ENCODE measurements around the gene MUC5AC. TPM values are rescaled to one million over a fixed set of nuclear protein-coding genes. Genes with fewer than 3 reads are reported as not detected.
"Not testable (repeated sequence)": the region's sequence is repeated elsewhere in the genome, so short reads cannot be mapped to it uniquely, and the experiment has no call there.

Gene MUC5AC
- total RNA-seq, 1 donor: under 0.01 TPM

- not testable (repeated sequence) for DNase-seq (ENCODE audit: low read depth in 2 of 3, low spot score in 2 of 3)
Observed at GRCh38 chr11:1245717-1246116, 88.0 kb downstream of the MUC5AC start.

DNA sequence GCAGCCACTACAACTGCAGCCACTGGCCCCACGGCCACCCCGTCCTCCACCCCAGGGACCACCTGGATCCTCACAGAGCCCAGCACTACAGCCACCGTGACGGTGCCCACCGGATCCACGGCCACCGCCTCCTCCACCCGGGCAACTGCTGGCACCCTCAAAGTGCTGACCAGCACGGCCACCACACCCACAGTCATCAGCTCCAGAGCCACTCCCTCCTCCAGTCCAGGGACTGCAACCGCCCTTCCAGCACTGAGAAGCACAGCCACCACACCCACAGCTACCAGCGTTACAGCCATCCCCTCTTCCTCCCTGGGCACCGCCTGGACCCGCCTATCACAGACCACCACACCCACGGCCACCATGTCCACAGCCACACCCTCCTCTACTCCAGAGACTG, 88.5 kb downstream of the MUC5AC start:
- DNase-seq (ENCODE audit: low read depth in 2 of 3, low spot score in 2 of 3): not testable (repeated sequence)

DNA sequence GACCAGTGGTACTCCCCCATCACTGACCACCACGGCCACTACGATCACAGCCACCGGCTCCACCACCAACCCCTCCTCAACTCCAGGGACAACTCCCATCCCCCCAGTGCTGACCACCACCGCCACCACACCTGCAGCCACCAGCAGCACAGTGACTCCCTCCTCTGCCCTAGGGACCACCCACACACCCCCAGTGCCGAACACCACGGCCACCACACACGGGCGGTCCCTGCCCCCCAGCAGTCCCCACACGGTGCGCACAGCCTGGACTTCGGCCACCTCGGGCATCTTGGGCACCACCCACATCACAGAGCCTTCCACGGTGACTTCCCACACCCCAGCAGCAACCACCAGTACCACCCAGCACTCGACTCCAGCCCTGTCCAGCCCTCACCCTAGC, 89.3 kb downstream of the MUC5AC start:
- DNase-seq (ENCODE audit: low read depth in 2 of 3, low spot score in 2 of 3): not testable (repeated sequence)

DNA sequence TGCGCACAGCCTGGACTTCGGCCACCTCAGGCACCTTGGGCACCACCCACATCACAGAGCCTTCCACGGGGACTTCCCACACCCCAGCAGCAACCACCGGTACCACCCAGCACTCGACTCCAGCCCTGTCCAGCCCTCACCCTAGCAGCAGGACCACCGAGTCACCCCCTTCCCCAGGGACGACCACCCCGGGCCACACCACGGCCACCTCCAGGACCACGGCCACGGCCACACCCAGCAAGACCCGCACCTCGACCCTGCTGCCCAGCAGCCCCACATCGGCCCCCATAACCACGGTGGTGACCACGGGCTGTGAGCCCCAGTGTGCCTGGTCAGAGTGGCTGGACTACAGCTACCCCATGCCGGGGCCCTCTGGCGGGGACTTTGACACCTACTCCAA, 91.2 kb downstream of the MUC5AC start:
- not testable (repeated sequence) for DNase-seq (ENCODE audit: low read depth in 2 of 3, low spot score in 2 of 3)

GRCh38 chr11:1250411-1250810, 92.7 kb downstream of the MUC5AC start:
- not testable (repeated sequence) for DNase-seq (ENCODE audit: low read depth in 2 of 3, low spot score in 2 of 3)

Other genes starting within 250 kb of the MUC5AC start
- 36.1 TPM for gene CHID1, start 247.1 kb upstream of the MUC5AC start, total RNA-seq
- gene AP2A2, start 232.1 kb upstream of the MUC5AC start, total RNA-seq: 68.7 TPM
- under 0.01 TPM for gene MUC6, start 121.2 kb upstream of the MUC5AC start, total RNA-seq
- gene MUC2, start 83.1 kb upstream of the MUC5AC start, total RNA-seq: not detected
- gene MUC5B, start 65.1 kb downstream of the MUC5AC start, total RNA-seq: under 0.01 TPM
- gene TOLLIP, start 151.7 kb downstream of the MUC5AC start, total RNA-seq: 49.3 TPM
- gene BRSK2, start 232.0 kb downstream of the MUC5AC start, total RNA-seq: 4.0 TPM

Data from hematopoietic multipotent progenitor cell (in vitro differentiated cells).